A549 (cell line): ENCODE results near the gene RGS6. TPM values are rescaled to one million over a fixed set of nuclear protein-coding genes. Genes with fewer than 3 reads are reported as not detected.

Experiments
- ATAC-seq, 2 experiments: fragments of 200-7000 bp in 1 of 2; fragments of >200 bp in 1 of 2; cut with Nextera tagmentation in 1 of 2; cut with Tn5 transposase in 1 of 2; 3 replicates each; pipeline versions ENCODE4 v1.8.0 to v1.9.1; 2018 to 2020; ENCODE audit warnings: mild to moderate bottlenecking in 1 of 2, moderate library complexity in 1 of 2
- CTCF ChIA-PET: fragments of 300-600 bp; sonication (Branson Sonifier 250); formaldehyde crosslinking; extraction: SDS; loops from one replicate; lab custom pipeline; 2021; ENCODE audit warnings: antibody characterized with exemption, inconsistent platforms; lab: Yijun Ruan, JAX
- POLR2A ChIA-PET: fragments of 350-600 bp; formaldehyde crosslinking; extraction: SDS; loops from one replicate; lab custom pipeline; 2021; ENCODE audit warnings: antibody characterized with exemption, inconsistent platforms; lab: Yijun Ruan, JAX
- DNase-seq, 2 experiments: peaks; one replicate each; pipeline versions ENCODE4 v3.0.0 to v3.0.0-alpha.2; 2011 to 2016; ENCODE audit warnings: low read depth in 1 of 2, low spot score in 1 of 2
- FAIRE-seq: peaks from 2 replicates; lab custom pipeline; 2011; peaks lifted over from hg19 to GRCh38; lab: Jason Lieb, UNC
- H3K27ac ChIP-seq, 2 experiments: fragments of >200 bp; sonication (Bioruptor Twin); formaldehyde crosslinking; 3 replicates each; pipeline ENCODE4 v1.5.1; 2016 to 2017
- H3K4me1 ChIP-seq: fragments of >200 bp; sonication (Bioruptor Twin); formaldehyde crosslinking; 3 replicates; pipeline ENCODE4 v1.6.1; 2016
- H3K4me2 ChIP-seq: fragments of >200 bp; sonication (Bioruptor Twin); formaldehyde crosslinking; 3 replicates; pipeline ENCODE4 v1.6.1; 2016
- H3K4me3 ChIP-seq: fragments of >200 bp; sonication (Bioruptor Twin); formaldehyde crosslinking; 3 replicates; pipeline ENCODE4 v1.5.1; 2016
- H3K9me3 ChIP-seq: fragments of >200 bp; sonication (Bioruptor Twin); formaldehyde crosslinking; 3 replicates; pipeline ENCODE4 v1.6.1; 2016
- ATOH8 ChIP-seq: fragments of 250-450 bp; sonication (Bioruptor Pico); IDR thresholded peaks from 2 replicates; pipeline ENCODE4 v1.5.0; 2020; ENCODE audit warnings: low read depth, mild to moderate bottlenecking, moderate library complexity
- BHLHE40 ChIP-seq: IDR thresholded peaks from 2 replicates; pipeline ENCODE4 v1.6.1; 2012; ENCODE audit warnings: low read depth, low read length, inconsistent platforms
- CEBPB ChIP-seq, 2 experiments: fragments of >200 bp in 1 of 2; sonication (Bioruptor Twin) in 1 of 2; formaldehyde crosslinking in 1 of 2; IDR thresholded peaks; 2 replicates each; pipeline ENCODE4 v1.6.1; 2012 to 2016
- CHD4 ChIP-seq: fragments of 200-600 bp; sonication (generic); IDR thresholded peaks from 2 replicates; pipeline ENCODE4 v1.6.1; 2016; ENCODE audit warnings: antibody characterized with exemption, mild to moderate bottlenecking, borderline replicate concordance
- EHF ChIP-seq: fragments of 250-450 bp; sonication (Bioruptor Pico); IDR thresholded peaks from 2 replicates; pipeline ENCODE4 v1.5.0; 2020; ENCODE audit warnings: mild to moderate bottlenecking
- EHMT2 ChIP-seq: fragments of 200-600 bp; sonication (generic); IDR thresholded peaks from 2 replicates; pipeline ENCODE4 v1.6.1; 2016; ENCODE audit warnings: antibody characterized with exemption, low read depth, mild to moderate bottlenecking, moderate library complexity
- EP300 ChIP-seq, 2 experiments: fragments of >200 bp; sonication (Bioruptor Twin); formaldehyde crosslinking; IDR thresholded peaks; 2 replicates in 1 of 2; 3 replicates in 1 of 2; pipeline ENCODE4 v1.6.1; 2016 to 2017
- FOSL2 ChIP-seq, 2 experiments: fragments of 450-650 bp in 1 of 2; fragments of >200 bp in 1 of 2; sonication (Bioruptor Twin) in 1 of 2; formaldehyde crosslinking; IDR thresholded peaks; 2 replicates each; pipeline versions ENCODE4 v1.5.0 to v1.6.1; 2016 to 2020; ENCODE audit warnings: mild to moderate bottlenecking in 1 of 2, moderate library complexity in 1 of 2
- GATA3 ChIP-seq: IDR thresholded peaks from 2 replicates; pipeline ENCODE4 v1.6.1; 2012; ENCODE audit warnings: borderline replicate concordance
- HEYL ChIP-seq: fragments of 250-450 bp; sonication (Bioruptor Pico); IDR thresholded peaks from 2 replicates; pipeline ENCODE4 v1.8.0; 2021; ENCODE audit warnings: mild to moderate bottlenecking, moderate library complexity
- NFE2L2 ChIP-seq: fragments of 150-350 bp; conservative IDR thresholded peaks from 2 replicates; pipeline ENCODE4 v1.6.1; 2014; ENCODE audit warnings: low read length
- NPAS2 ChIP-seq: fragments of 250-450 bp; sonication (Bioruptor Pico); IDR thresholded peaks from 2 replicates; pipeline ENCODE4 v1.8.0; 2022; ENCODE audit warnings: mild to moderate bottlenecking, moderate library complexity, borderline replicate concordance
- PHF8 ChIP-seq: fragments of 200-600 bp; sonication (generic); IDR thresholded peaks from 2 replicates; pipeline ENCODE4 v1.6.1; 2016; ENCODE audit warnings: low read depth, mild to moderate bottlenecking, antibody characterized with exemption, moderate library complexity, borderline replicate concordance
- RAD21 ChIP-seq, 2 experiments: fragments of >200 bp in 1 of 2; sonication (Bioruptor Twin) in 1 of 2; formaldehyde crosslinking in 1 of 2; IDR thresholded peaks in 1 of 2; conservative IDR thresholded peaks in 1 of 2; 2 replicates in 1 of 2; 3 replicates in 1 of 2; pipeline ENCODE4 v1.6.1; 2012 to 2018; ENCODE audit warnings: inconsistent platforms in 1 of 2
- REST ChIP-seq: fragments of 200-600 bp; sonication (generic); IDR thresholded peaks from 2 replicates; pipeline ENCODE4 v1.6.1; 2016; ENCODE audit warnings: antibody characterized with exemption, mild to moderate bottlenecking, moderate library complexity
- RNF2 ChIP-seq: fragments of 200-600 bp; sonication (generic); IDR thresholded peaks from 2 replicates; pipeline ENCODE4 v1.6.1; 2016; ENCODE audit warnings: low read depth, mild to moderate bottlenecking, antibody characterized with exemption, moderate library complexity, borderline replicate concordance
- SMC3 ChIP-seq: fragments of >200 bp; sonication (Bioruptor Twin); formaldehyde crosslinking; IDR thresholded peaks from 3 replicates; pipeline ENCODE4 v1.6.1; 2018; ENCODE audit warnings: inconsistent platforms
- SREBF2 ChIP-seq: fragments of 450-650 bp; IDR thresholded peaks from 2 replicates; pipeline ENCODE4 v1.6.1; 2014; ENCODE audit warnings: mild to moderate bottlenecking, moderate library complexity
- TP53 ChIP-seq: fragments of 250-450 bp; sonication (Bioruptor Pico); IDR thresholded peaks from 2 replicates; pipeline ENCODE4 v1.5.0; 2021; ENCODE audit warnings: mild to moderate bottlenecking, moderate library complexity
- USF2 ChIP-seq: fragments of 450-650 bp; IDR thresholded peaks from 2 replicates; pipeline ENCODE4 v1.6.1; 2014; ENCODE audit warnings: antibody characterized with exemption
- ZSCAN20 ChIP-seq: fragments of 250-450 bp; sonication (Bioruptor Pico); IDR thresholded peaks from 2 replicates; pipeline ENCODE4 v1.8.0; 2022; ENCODE audit warnings: mild to moderate bottlenecking, moderate library complexity
- WGBS: methylation state at CpG from one replicate; pipeline ENCODE4 v1.1.6; 2017; ENCODE audit errors: missing lambda C conversion rate; 5-methylcytosine and 5-hydroxymethylcytosine counted together
- polyA plus RNA-seq, 4 experiments: library from polyadenylated mRNA; depleted of rRNA in 3 of 4; stranded (reverse); fragments of >200 nt; fragmentation: RNase III in 1 of 4; extraction: RNeasy Plus Mini Kit Qiagen cat#74134 plus additional on column Dnase treatment in 1 of 4; gene quantifications; 2 replicates in 3 of 4; 3 replicates in 1 of 4; pipeline ENCODE4 v1.2.3, GENCODE V29; 2011 to 2017

Gene RGS6
- polyA plus RNA-seq, 2 of the 4 experiments (the other 2 are of a cell fraction), result not detected

- 26% methylated on average over 8 of the region's 8 CpGs for WGBS
- Histone ChIP-seq H3K27ac (no peak overlapping the region), H3K9me3 (0 out of 3 replicates have a peak, but pooled peaks cover 3% of the 10 kb centered on the region), H3K4me1 (no peaks in the 10 kb centered on the region), H3K4me3 (no peak overlapping the region), H3K4me2 (no peak overlapping the region)
- ChIA-PET CTCF (interaction anchor here (1.3 kb wide), 1 partner anchor 39 kb away, joined by 11 read pairs; no protein-coding TSS in a partner anchor), POLR2A (no interaction called here)
- DNase-seq (no peak), FAIRE-seq (no peak), ATAC-seq (no peak)
- TF ChIP-seq RNF2 (no peak), CEBPB (IDR thresholded peaks at IDR 0.05) (no peak), EP300 (IDR thresholded peaks at IDR 0.05) (no peak), ATOH8 (CRISPR knock-in tag) (no peak), RAD21 (conservative IDR thresholded peaks at IDR 0.05 in 1 of 2, IDR thresholded peaks at IDR 0.05 in 1 of 2) (no peak), HEYL (CRISPR knock-in tag) (no peak), REST (no peak), SREBF2 (no peak), SMC3 (no peak), NFE2L2 (no peak), PHF8 (no peak), FOSL2 (IDR thresholded peaks at IDR 0.05) (no peak), FOSL2 (CRISPR knock-in tag; IDR thresholded peaks at IDR 0.05) (no peak), GATA3 (no peak), USF2 (no peak), ZSCAN20 (CRISPR knock-in tag) (no peak)
Measured at GRCh38 chr14:72478471-72478893, 546.3 kb downstream of the RGS6 start.

- POLR2A ChIA-PET, result no interaction called here
- WGBS, result 2% methylated on average over 3 of the region's 3 CpGs
- Histone ChIP-seq H3K4me2 (no peak overlapping the region), H3K27ac (no peak overlapping the region), H3K9me3 (0 out of 3 replicates have a peak, but pooled peaks cover 3% of the 10 kb centered on the region), H3K4me1 (no peaks in the 10 kb centered on the region), H3K4me3 (no peak overlapping the region)
- ATAC-seq, result peak in 1 of 2 experiments; percentile 12; a peak in 1 of 6 replicates
- no peak for DNase-seq
- CTCF ChIA-PET, result interaction anchor here (0.7 to 1.3 kb wide), 2 partner anchors 34 to 38 kb away, joined by 3 to 11 read pairs; no protein-coding TSS in a partner anchor
- FAIRE-seq, result no peak
- TF ChIP-seq NPAS2 (CRISPR knock-in tag) (no peak), TP53 (CRISPR knock-in tag) (no peak), CHD4 (no peak), BHLHE40 (no peak), EHMT2 (no peak), EHF (CRISPR knock-in tag) (no peak)
Measured at GRCh38 chr14:72479461-72479931, 547.3 kb downstream of the RGS6 start.
